OCI-LY3 (cell line): ENCODE data around the gene OR2D2.

Experiments used
- H2AFZ ChIP-seq: fragments of 200-600, 300-600 bp; shearing (Covaris generic); 2 replicates; pipeline ENCODE4 v1.6.0; 2014; ENCODE audit warnings: antibody characterized with exemption, low read depth, low read length
- H3K27ac ChIP-seq: fragments of 200-600, 300-600 bp; sonication (generic); 2 replicates; pipeline ENCODE4 v1.5.1; 2014; ENCODE audit warnings: mild to moderate bottlenecking, low read length, moderate library complexity, mixed read lengths
- H3K27me3 ChIP-seq: fragments of 200-600, 300-600 bp; sonication (generic); 2 replicates; pipeline ENCODE4 v1.6.1; 2014; ENCODE audit warnings: low read depth, low read length, mixed read lengths
- H3K36me3 ChIP-seq: fragments of 200-600, 300-600 bp; sonication (generic); replicated peaks from 2 replicates; pipeline ENCODE3; 2014; ENCODE audit warnings: low read depth, low read length, mixed read lengths
- H3K4me1 ChIP-seq: fragments of 300-600, 200-600 bp; sonication (generic); 2 replicates; pipeline ENCODE4 v1.6.1; 2014; ENCODE audit warnings: low read length, mixed read lengths
- H3K4me2 ChIP-seq: fragments of 200-600, 300-600 bp; sonication (generic); 2 replicates; pipeline ENCODE4 v1.6.1; 2014; ENCODE audit warnings: low read length, mixed read lengths
- H3K4me3 ChIP-seq: fragments of 300-600, 200-600 bp; sonication (generic); 2 replicates; pipeline ENCODE4 v1.5.1; 2014; ENCODE audit warnings: antibody characterized with exemption, mild to moderate bottlenecking, low read length, moderate library complexity
- H3K79me2 ChIP-seq: fragments of 300-600, 200-600 bp; shearing (Covaris generic); 2 replicates; pipeline ENCODE4 v1.6.1; 2014; ENCODE audit warnings: mild to moderate bottlenecking, low read length, mixed read lengths
- H3K9ac ChIP-seq: fragments of 300-600, 200-600 bp; shearing (Covaris generic); 2 replicates; pipeline ENCODE4 v1.6.0; 2014; ENCODE audit warnings: mild to moderate bottlenecking, low read length, moderate library complexity
- H3K9me3 ChIP-seq: fragments of 200-600, 300-600 bp; shearing (Covaris generic); 2 replicates; pipeline ENCODE4 v1.6.1; 2014; ENCODE audit warnings: low read length, mixed read lengths; ENCODE audit not compliant: insufficient read depth
- H4K20me1 ChIP-seq: fragments of 200-600, 300-600 bp; sonication (generic); 2 replicates; pipeline ENCODE4 v1.6.1; 2016; ENCODE audit warnings: low read length, mixed read lengths; ENCODE audit not compliant: insufficient read depth
- EZH2phosphoT487 ChIP-seq: fragments of 200-600 bp; shearing (Covaris generic); IDR thresholded peaks from 2 replicates; pipeline ENCODE4 v1.6.1; 2018; ENCODE audit warnings: antibody characterized with exemption, mixed run types, low read depth
- TF ChIP-seq, protein P1 (sequence below): fragments of 200-600, 300-600 bp; sonication (generic); IDR thresholded peaks from 2 replicates; pipeline ENCODE4 v1.5.1; 2014; ENCODE audit warnings: antibody characterized with exemption, low read length, low read depth

OR2D2 gene

DNA sequence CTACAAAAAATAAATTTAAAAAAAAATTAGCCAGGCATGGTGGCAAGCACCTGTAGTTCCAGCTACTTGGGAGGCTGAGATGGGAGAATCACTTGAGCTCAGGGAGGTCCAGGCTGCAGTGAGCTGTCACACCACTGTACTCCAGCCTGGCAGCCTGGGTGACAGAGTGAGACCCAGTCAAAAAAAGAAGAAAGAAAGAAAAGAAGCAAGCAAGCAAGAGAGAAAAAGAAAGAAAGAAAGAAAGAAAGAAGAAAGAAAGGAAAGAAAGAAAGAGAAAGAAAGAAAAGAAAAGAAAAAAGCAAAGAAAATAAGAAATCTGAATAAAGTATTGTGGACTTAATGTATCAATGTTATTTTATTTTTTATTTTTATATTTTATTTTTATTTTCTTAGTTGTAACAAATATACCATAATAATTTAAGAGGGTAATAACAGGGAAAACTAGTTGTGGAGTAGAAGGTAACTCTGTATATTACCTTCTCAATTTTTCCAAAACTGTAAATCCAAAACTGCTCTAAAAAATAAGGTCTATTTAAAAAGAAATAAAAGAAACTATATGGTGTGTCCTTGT is 32.8 kb upstream of the OR2D2 start:
- no peaks in the 10 kb centered on the region for H3K27me3 ChIP-seq
- peaks cover 28% of the 10 kb centered on the region for H3K79me2 ChIP-seq
- peak overlapping the region; percentile 82; the same call in 1 of the 2 replicates for H3K27ac ChIP-seq
- H3K4me2 ChIP-seq, result 0 out of 2 replicates have a peak overlapping the region, but pooled peaks have one; percentile 97
- TF ChIP-seq, protein P1, sequence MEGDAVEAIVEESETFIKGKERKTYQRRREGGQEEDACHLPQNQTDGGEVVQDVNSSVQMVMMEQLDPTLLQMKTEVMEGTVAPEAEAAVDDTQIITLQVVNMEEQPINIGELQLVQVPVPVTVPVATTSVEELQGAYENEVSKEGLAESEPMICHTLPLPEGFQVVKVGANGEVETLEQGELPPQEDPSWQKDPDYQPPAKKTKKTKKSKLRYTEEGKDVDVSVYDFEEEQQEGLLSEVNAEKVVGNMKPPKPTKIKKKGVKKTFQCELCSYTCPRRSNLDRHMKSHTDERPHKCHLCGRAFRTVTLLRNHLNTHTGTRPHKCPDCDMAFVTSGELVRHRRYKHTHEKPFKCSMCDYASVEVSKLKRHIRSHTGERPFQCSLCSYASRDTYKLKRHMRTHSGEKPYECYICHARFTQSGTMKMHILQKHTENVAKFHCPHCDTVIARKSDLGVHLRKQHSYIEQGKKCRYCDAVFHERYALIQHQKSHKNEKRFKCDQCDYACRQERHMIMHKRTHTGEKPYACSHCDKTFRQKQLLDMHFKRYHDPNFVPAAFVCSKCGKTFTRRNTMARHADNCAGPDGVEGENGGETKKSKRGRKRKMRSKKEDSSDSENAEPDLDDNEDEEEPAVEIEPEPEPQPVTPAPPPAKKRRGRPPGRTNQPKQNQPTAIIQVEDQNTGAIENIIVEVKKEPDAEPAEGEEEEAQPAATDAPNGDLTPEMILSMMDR, result no peak
- no peak for TF ChIP-seq EZH2phosphoT487
- H3K4me3 ChIP-seq, result no peak overlapping the region
- peaks cover 8% of the 10 kb centered on the region for H4K20me1 ChIP-seq
- peaks cover 51% of the 10 kb centered on the region for H3K4me1 ChIP-seq
- H2AFZ ChIP-seq, result no peak overlapping the region
- H3K9me3 ChIP-seq, result no peaks in the 10 kb centered on the region
- H3K36me3 ChIP-seq, result peaks cover 24% of the 10 kb centered on the region
- no peak overlapping the region for H3K9ac ChIP-seq

DNA sequence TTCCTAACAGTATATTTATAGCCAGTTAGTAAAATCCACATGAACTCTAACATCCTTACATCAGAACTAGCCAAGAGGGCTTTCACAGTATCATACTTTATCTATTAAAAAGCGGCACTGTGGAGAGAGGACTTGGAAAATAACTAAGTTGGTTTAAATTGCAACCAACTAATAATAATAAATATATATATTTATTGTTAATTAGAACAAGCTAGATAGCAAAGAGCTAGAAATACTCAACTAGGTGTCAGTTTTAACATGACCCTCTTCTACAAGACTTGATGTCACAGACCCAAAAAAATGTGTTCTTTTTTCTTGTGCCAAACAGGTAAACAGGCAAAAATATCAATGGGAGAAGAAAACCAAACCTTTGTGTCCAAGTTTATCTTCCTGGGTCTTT is 28.4 kb upstream of the OR2D2 start, which contains the start of gene OR2D3:
Gene OR2D3, plus strand, starts transcription at position 301 of the 400 bp plus-strand sequence. Its CDS starts 0 bp downstream, at position 301.
- H3K9me3 ChIP-seq, result 0 out of 2 replicates have a peak, but pooled peaks cover 4% of the 10 kb centered on the region
- H3K9ac ChIP-seq, result no peak within 1 kb of the TSS
- H3K4me1 ChIP-seq, result peaks cover 34% of the 10 kb centered on the region
- no peaks in the 10 kb centered on the region for H3K27me3 ChIP-seq
- no peak within 1 kb of the TSS for H3K4me3 ChIP-seq
- no peaks in the 10 kb centered on the region for H4K20me1 ChIP-seq
- H3K27ac ChIP-seq, result no peak within 1 kb of the TSS
- H3K4me2 ChIP-seq, result no peak within 1 kb of the TSS
- no peaks in the 10 kb centered on the region for H3K79me2 ChIP-seq
- H2AFZ ChIP-seq, result no peak within 1 kb of the TSS
- no peak for TF ChIP-seq EZH2phosphoT487
- TF ChIP-seq, protein P1, result no peak
- no peaks in the 10 kb centered on the region for H3K36me3 ChIP-seq

DNA sequence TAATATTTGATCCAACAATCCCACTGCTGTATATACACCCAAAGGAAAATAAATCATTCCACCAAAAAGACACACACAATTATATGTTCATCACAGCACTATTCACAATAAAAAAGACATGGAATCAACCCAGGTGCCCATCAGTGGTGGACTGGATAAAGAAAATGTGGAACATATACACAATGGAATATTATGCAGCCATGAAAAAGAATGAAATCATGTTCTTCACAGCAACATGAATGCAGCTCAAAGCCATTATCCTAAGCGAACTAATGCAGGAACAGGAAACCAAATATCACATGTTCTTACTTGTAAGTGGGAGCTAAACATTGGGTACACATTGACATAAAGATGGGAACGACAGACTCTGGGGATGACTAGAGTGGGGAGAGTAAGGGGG is 27.4 kb upstream of the OR2D2 start:
- Histone ChIP-seq H3K27me3 (no peaks in the 10 kb centered on the region), H3K79me2 (no peaks in the 10 kb centered on the region), H3K9ac (no peak overlapping the region), H3K9me3 (0 out of 2 replicates have a peak, but pooled peaks cover 4% of the 10 kb centered on the region), H3K4me1 (peaks cover 31% of the 10 kb centered on the region), H3K36me3 (no peaks in the 10 kb centered on the region), H3K4me2 (no peak overlapping the region), H3K4me3 (no peak overlapping the region), H4K20me1 (no peaks in the 10 kb centered on the region), H2AFZ (no peak overlapping the region), H3K27ac (no peak overlapping the region)
- TF ChIP-seq, protein P1, result no peak
- no peak for TF ChIP-seq EZH2phosphoT487

DNA sequence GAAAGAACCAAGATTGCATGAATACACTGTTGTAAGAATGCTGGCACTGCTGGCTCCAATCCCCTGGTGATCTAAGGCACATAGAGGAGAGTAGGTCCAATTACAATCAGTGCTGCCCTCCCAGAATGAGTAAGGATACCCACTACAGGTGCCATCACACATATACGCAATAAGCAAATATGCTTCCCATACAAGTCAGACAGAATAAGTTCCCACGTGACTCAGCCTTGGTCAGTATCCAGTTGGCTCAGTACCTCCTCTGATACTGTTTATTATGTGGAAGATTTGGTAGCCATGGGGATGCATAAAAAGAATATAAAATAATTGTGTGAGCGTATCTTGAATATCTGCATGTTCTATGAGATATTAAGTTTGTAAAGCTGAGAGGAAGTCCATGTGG is 19.6 kb upstream of the OR2D2 start:
- Histone ChIP-seq H3K4me2 (no peak overlapping the region), H3K27me3 (no peaks in the 10 kb centered on the region), H3K79me2 (no peaks in the 10 kb centered on the region), H3K4me1 (peaks cover 17% of the 10 kb centered on the region), H3K4me3 (no peak overlapping the region), H4K20me1 (no peaks in the 10 kb centered on the region), H3K27ac (no peak overlapping the region), H3K9ac (no peak overlapping the region), H2AFZ (no peak overlapping the region), H3K9me3 (no peaks in the 10 kb centered on the region), H3K36me3 (no peaks in the 10 kb centered on the region)
- no peak for TF ChIP-seq EZH2phosphoT487
- TF ChIP-seq, protein P1, result no peak
